Stimulated activated CD8-positive, alpha-beta memory T cell treated with anti-CD3 and anti-CD28 coated beads, Interleukin-15, amount 100 ng/mL, for 48 hours (primary cell): Measurements from ENCODE around the gene VAT1L.

Experiments
- DNase-seq, 2 donors: peaks; one replicate each; pipeline ENCODE4 v3.0.0-alpha.2; 2020; ENCODE audit warnings: low read depth in 2 of 2

The VAT1L gene

DNA sequence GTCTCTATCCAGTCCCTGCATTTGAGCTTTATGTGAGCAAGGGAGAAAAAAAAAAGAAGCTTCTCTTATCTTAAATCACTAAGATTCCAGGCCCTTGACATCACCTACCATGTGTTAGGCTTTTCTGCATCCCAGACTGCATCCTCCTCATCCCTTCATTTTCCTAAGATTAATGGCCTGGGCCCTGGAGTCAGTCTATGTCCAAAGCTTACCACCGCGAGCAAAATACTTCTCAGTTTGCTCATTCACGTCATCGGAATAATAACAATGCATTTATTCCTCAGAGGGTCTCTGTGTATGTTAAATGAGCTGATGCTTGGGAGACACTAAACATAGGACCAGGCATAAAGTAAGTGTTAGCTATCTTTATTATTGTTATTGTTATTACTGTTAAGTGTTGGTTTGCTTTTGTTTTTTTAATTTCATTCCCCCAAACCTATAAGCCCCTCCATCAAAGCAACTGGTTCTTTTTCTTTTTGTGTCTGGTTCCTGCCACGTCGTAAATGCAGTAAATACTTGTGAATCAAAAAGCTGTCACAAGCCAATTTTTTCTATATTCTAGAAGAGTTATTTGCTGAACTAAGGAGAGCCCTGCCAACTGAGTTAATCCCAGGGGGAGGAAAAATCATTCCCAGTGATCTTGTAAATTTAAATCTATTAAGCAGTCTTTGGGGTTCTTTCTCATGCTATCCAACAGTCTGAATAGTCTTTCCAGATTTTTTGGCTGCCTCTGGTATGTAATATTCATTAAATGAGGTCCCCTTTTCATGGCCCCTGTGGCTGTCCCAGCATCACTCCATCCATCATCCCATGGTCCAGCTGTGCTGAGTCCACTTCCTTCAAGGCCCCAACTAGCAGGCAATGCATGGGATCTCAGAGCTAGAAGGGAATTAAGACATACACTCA lies 46.5 kb downstream of the VAT1L start:
- no peak for DNase-seq

DNA sequence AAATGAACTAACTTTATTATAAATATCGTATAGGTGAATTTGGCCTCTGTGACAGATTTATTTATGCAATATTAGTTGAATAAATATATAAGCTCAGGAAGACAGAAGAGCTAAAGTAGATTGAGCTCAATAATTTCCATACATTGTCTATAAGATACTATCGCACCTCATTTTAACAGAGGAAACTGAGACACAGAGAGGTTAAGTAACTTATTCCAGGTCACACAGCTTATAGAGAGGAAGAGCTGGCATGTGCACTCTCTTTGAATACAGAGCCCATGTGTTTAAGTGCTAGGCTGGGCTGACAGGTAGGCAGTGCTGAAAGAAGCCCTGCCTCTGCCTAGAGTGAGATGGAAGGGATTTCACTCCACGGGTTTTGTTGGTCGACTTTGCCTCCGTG lies 48.4 kb downstream of the VAT1L start:
- DNase-seq = no peak

DNA sequence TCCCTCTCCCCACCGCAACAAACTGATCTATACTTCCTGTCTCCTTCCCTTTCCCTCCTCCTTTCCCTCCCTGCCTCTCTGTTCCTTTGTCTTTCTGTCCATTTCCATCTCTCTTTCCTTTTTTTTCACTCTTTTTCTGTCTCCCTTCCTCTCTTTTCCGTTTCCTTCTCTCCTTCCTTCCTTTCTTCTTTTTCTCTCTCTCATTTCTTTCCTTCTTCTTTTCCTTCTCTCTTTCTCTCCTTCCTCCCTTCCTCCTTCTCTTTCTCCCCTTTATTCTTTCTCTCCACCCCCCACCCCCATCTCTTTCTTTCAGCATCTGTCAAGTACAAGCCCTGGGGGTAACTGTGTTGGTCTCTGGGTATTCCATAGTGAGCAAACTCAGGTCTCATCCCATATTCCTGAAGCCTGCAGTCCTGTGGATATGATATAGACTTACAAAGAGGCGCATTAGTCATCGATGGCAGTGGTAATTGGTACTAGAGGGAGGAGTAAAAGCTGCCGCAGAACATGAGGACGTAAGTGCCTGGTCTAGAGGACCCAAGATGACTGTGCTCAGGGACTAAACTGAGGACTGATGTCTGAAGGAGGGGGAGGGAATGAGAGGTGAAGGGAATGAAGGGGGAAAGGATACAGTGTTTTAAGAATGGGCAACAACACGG lies 50.4 kb downstream of the VAT1L start:
- no peak for DNase-seq

DNA sequence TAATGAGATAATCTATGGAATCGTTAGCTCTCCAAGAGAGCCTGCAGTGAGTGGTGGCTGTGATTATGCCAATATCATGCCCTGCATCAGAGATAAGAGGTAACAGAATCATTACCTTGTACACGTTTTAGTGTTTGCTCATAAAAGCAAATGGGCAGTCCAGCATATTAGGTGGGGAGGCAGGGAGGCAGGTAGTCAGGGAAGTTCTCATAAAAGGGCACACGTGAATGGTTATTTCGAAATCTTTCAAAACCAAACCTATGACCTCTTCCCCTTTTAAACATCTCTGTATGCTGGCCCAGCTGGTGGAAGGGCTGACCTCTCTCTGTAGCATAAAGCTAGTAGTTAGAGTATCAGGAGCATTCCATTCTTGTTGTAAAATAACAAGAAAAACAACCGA lies 51.7 kb downstream of the VAT1L start:
- no peak for DNase-seq

DNA sequence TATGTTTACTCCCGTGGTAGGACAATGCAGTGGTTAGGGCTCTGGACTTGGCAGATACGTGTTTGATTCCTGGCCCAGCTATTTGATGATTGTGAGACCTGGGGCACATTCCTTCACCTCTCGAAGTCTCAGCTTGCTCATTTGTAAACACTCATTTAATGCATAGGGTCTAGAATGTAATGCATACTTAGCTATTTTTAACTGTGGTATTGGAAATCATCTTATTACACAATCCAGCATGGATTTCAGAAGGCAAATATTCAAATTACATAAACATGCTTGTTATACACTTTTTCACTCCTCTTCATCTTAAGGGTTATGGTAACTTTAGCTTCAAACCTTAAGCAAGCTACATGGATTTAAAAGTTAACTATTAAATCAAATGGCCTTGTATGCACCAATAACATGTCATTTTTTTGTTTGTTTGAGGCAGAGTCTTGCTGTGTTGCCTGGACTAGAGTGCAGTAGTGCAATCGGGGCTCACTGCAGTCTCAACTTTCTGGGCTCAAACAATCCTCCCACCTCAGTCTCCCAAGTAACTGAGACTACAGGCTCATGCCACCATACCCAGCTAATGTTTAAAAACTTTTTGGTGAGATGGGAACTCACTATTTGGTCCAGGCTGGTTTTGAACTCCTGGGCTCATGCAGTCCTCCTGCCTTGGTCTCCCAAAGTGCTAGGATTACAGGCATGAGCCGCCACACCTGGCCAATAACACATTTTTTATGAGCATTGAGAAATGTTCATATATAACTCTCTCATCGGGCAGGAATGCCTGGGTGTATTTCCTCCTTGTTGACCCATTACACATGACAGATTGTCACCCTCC lies 52.5 kb downstream of the VAT1L start:
- DNase-seq = no peak

DNA sequence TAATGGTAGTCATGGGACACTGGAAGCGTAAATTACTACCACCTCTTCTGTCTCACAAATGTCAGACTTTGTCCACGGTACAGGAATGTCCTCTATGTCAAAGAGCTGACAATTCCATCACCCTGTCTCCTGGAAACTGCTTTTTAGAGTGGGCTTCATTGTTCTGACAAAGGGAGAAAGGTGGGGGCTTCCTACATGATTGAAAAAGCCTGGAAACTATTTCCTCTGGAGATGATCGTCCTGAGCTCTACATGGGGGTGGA lies 53.1 kb downstream of the VAT1L start:
- no peak for DNase-seq

DNA sequence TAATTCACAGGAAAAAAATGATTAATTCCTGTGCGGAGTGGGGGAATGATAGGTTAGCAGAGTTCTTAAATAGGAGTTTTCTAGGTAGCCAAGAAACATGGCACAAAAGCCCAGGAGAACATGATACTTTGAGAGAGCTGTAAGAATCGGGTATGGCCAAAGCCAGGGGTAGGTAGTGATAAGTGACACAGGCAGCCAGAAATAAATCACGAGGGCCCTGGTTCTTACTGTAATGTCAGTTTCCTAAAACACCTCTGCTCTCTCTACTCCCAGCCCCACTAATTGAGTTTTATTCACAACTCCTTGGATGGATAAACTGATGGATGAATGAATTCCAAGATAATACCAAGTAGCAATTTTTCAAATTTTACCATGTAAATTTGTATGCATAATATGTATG lies 54.1 kb downstream of the VAT1L start:
- no peak for DNase-seq

DNA sequence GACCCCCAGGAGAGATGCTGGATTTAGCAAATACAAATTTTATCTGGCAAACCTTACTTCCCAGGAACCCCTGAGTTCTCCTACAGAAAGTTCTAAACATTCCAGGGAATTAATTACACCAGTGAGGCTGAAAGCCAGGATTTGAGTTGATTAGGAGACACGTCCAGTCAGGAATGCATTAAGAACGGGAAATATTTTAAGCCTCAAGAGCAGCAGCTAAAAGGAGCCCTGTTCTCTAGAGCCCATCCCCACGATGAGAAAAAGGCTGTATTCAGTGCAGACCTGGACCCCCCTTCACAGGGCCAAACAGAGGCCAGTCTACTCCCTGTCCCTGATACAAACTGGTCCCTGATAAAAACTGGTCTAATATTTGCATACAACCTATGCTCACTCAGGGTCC lies 55.0 kb downstream of the VAT1L start:
- DNase-seq = no peak

DNA sequence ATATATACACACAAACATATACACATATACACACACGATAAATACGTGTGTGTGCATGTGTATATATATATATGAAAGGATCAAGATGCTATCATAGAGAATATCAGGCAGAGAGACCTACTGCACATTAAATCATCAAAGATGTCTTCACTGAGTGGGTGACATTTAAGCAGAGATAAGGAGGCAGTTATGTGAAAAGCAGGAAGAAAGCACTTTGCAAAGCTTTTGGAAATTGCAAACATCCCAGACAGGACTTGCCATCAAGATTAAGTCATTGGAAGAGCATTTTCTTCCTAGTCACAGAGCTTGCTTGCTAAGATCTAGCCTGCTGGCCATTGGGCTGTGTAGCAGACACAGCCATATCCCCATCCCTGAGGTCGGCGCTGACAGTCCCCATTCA lies 56.4 kb downstream of the VAT1L start:
- DNase-seq = no peak

DNA sequence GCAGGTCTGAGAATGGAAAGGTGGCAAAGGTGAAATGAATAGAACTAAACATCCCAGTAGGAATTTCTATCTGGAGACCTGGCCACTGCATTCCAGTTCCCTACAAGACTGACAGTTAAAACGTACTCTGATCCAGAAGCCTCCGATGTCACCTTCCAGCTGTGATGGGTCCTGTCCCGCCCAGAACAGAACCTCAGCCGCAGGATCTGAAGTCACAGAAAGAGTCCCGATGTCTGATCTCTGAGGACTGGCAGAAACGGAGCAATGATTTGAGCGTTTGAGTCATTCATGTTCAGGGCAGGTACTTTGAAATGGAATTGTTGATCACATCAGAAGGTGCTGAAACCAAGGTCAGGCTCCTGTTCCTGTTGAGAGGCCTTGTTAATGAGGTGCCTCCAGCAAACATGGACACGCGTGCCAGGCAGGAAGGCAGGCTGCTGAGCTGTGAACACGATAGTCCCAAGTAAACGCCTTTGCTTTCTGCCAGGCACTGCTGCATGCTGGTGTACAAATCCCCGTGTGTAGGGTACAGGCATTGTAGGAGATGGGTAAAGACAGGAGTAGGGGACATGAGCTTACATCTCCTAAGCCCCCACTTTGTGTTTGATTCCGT lies 61.4 kb downstream of the VAT1L start:
- DNase-seq = no peak

DNA sequence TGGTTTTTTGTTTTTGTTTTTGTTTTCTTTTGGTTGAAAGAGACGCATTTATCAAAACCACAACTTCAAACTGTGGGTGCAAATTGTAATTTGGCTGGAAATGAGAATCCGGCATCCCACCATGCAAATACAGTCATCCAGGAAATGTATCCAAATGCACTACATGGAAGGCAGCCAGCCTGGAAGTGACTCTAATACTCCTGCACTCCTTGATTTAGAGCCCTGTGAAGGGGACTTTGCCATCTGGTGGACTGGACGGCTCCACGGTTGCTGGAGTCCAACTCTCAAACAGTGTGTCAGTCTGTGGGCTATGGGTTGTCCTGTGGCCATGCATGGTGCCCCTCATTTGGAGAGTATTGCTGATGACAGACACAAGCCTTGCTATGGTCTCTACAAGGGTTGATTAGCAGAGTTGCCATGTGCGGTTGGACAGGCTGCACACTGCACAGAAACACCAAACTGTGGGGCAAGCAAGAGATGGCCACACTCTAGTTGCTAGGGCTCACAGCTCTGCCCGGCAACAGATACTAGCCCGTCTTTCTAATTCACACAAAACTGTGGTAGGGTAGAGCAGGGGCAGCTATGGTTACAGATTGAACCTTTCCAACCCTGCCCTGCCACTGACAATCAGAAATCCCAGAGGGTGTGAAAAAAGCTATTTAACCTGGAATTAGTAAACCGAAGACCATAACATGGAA lies 62.4 kb downstream of the VAT1L start:
- no peak for DNase-seq

DNA sequence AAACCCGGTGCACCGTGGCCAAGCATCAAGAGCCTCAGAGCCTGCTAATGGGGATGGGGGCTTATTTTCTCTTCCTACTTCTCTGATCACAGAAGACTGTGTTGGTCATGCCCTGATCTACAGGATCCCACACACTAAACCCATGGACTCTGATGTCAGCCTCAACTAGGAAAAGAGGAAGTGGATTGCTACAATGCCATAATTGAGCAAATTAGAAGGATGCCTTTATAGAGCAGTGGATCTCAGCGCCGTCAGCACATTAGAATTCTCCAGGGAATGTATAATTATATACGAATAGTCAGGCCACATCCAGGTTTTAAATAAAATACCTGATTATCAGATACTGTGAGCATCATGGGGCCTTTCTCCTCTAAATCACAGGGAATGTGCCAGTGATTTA lies 64.8 kb downstream of the VAT1L start:
- DNase-seq = no peak

DNA sequence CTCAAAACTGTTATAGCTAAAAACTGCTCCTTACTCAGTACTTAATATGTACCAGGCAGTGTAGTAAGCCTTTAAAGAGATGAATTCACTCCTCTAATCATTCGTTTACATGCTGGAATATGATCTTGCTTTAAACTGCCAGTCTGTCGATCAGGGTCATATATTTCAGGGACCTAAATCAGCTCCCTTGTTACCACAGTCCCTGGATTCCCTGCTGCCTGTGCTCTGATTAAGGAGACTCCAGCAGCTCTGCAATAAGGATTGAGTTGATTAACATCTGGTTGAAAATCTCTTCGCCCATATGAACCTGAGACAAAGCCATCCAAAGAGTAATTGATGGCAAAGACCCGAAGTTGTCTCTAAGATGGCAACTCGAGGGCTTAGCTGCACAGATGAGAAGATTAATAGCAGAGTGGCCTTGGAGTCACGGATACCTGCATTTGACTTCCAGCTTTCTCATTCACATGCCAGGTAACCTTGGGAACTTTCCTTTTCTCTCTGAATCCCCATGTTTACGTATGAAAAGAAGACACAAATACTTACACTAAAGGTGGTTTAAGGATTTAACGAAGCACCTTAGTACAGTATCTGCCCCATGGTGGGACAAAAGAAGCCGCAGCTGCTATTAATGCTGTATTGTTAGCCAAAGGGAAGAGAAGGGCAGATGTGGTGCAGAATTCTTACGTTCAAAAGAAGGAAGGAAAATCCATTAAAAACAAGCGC lies 68.2 kb downstream of the VAT1L start:
- DNase-seq = no peak

DNA sequence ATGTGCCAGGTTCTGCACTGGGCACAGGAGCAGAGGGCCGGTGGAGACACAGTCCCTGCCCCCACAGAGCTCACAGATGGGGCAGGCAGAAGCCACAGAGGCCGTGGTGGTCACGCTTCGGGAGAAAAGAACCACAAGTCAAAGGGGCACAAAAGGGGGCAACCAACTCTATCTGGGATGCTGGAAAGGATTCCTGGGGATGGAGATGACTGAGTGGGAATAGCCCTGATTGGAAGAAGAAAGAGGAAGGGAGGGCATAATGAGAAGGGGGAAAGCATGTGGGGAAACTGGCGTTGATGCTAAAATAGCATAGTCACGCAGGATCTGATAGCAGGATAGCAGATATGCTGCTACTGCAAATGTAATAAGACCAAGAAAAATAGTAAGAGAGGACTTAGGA lies 69.7 kb downstream of the VAT1L start:
- DNase-seq = no peak

DNA sequence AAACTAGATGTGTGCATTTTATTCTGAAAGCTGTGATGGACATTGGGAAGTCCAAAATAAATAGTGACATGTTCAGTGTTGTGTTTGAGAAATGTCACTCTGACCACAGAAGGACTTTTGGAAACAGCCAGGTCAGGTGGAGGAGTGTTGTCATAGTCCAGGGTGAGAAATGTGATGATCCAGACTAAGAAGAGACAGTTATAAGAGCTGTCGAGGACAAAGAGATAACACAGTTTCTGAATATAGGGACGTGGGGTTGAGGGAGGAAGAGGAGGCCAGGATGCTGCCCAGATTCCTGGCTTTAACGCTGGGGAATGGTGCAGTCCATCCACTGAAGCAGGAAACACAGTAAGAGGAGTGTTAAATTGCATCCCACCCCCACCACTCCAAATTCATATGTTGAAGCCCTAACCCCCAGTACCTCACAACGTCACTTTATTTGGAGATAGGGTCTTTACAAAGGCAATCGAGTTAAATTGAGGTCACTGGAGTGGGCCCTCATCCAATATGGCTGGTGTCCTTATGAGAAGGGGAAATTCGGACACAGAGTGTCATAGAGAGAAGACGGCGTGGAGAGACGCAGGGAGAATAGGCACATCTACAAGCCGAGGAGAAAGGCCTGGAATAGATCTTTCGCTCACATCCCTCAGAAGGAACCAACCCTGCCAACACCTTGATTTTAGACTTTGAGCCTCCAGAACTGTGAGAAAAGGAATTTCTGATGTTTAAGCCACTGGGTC lies 71.3 kb downstream of the VAT1L start:
- DNase-seq = no peak

DNA sequence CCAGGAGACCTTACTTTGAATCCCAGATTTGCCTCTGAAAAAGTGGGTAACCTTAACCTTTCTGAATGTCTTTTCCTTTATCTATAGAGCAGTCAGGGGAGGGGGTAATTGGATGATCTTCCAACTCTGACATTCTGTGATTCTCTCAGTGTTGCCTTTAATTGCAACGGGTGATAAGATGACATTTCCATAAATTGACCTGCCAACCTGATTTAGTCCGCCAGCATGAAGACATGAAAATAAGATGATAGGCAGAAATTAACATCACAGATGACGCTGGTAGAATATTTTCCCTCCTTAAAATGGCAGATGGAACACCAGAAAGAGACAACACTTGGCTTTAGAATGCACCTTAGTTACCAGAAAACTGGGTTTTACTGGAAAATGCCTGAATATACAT lies 72.6 kb downstream of the VAT1L start:
- no peak for DNase-seq

DNA sequence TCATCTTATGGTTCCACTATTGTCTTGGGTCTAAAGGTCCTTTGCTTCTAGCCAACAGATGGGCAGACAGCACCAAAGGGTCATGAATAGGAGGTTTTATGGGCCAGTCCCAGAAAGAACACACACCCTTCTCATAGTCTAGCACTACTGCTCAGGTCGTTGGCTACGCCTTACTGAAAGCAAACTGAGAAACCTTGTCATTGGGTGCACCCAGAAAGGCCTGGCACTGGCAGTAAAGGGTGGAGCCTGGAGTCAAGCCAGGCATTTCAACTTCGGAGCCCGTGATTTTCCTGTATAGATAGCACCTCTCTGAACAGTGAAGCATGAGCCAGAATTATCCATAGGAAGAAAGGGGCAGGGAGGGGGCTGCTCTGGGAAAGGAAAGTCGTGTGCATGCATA lies 74.9 kb downstream of the VAT1L start:
- DNase-seq = no peak

DNA sequence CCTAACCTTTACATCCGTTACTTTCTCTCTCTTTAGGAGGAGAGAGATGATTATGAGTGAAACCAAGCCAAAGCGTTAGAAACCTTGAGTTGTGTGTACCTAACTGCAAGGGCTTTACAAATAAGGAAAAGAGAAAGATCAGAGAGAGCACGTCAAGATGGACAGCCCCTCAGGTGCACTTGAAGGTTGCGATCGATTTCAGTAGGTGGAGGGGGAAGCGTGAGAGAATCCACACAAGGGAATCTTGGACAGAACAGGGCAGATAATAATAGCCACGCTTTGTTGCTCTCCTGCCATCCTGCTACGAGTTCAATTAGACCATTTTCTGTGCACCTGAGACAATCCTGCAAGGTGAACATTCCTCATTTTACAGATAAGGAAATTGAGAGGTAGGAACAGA lies 78.4 kb downstream of the VAT1L start:
- no peak for DNase-seq

DNA sequence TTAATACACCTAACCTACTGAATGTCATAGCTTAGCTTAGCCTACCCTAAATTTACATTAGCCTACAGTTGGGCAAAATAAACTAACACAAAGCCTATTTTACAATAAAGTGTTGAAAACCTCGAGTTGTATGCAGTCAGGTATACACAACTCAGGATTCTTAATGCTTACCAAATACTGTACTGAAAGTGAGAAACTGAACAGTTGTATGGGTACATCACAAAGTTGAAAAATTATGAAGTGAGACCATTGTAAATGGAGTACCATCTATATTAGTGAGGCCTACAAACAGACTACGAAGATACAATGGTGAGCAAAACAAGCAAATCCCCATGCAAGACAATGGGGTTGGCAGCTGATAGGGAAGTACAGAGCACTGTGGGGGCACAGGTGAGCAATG lies 79.7 kb downstream of the VAT1L start:
- no peak for DNase-seq

DNA sequence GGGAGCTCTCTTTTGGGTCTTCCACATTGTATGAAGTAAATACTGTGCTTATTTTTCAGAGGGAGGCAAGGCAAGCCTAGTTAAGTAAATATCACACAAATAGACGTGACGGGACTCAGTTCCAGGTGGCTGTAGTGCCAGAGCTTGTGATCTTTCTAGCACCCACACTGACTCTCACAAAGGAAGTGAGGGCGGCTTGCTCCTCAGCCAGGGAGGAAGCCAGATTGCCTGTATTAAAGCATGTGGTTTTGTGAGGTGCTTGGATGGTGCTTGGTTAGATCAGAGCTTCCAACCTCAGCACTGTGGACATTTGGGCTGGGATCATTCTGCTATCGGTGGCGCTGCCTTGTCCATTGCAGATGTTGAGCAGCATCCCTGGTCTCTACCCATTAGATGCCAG lies 80.1 kb downstream of the VAT1L start:
- no peak for DNase-seq
